Stimulated activated CD4-positive, alpha-beta T cell treated with anti-CD3 and anti-CD28 coated beads, TNF-alpha, amount 100 ng/mL, for 1 hour (primary cell): ENCODE data around the gene RUFY4.
"Not testable (repeated sequence)": the region's sequence is repeated elsewhere in the genome, so short reads cannot be mapped to it uniquely, and the experiment has no call there.

ENCODE experiments used
- DNase-seq, 3 donors: peaks; one replicate each; pipeline ENCODE4 v3.0.0-alpha.2; 2020; ENCODE audit warnings: low read depth in 3 of 3, low spot score in 1 of 3

The RUFY4 gene

GRCh38 chr2:218081063-218081462, 12.0 kb downstream of the RUFY4 start:
- no peak for DNase-seq

GRCh38 chr2:218081695-218082094, 12.6 kb downstream of the RUFY4 start:
- no peak for DNase-seq

- DNase-seq, result no peak
Measured at GRCh38 chr2:218082586-218083351, 13.7 kb downstream of the RUFY4 start.

- no peak for DNase-seq
Measured at GRCh38 chr2:218083352-218083676, 14.3 kb downstream of the RUFY4 start.

GRCh38 chr2:218086478-218086877, 17.4 kb downstream of the RUFY4 start:
- DNase-seq, result no peak

GRCh38 chr2:218089259-218089658, 20.2 kb downstream of the RUFY4 start:
- DNase-seq, result no peak

- DNase-seq, result no peak
Measured at GRCh38 chr2:218091746-218092145, 22.7 kb downstream of the RUFY4 start.

- no peak for DNase-seq
Measured at GRCh38 chr2:218093879-218094278, 24.8 kb downstream of the RUFY4 start.

- no peak for DNase-seq
Measured at GRCh38 chr2:218095853-218096252, 26.8 kb downstream of the RUFY4 start.

- no peak for DNase-seq
Measured at GRCh38 chr2:218097975-218098374, 28.9 kb downstream of the RUFY4 start.

GRCh38 chr2:218108834-218109233, 39.8 kb downstream of the RUFY4 start:
- DNase-seq, result not testable (repeated sequence)

GRCh38 chr2:218121789-218122188, 52.7 kb downstream of the RUFY4 start:
- not testable (repeated sequence) for DNase-seq

GRCh38 chr2:218122286-218122685, 53.2 kb downstream of the RUFY4 start:
- not testable (repeated sequence) for DNase-seq

- DNase-seq, result no peak
Measured at GRCh38 chr2:218123986-218124385, 54.9 kb downstream of the RUFY4 start.

GRCh38 chr2:218125095-218125494, 56.0 kb downstream of the RUFY4 start:
- DNase-seq, result no peak

GRCh38 chr2:218125626-218126080, 56.6 kb downstream of the RUFY4 start, which contains the start of gene CXCR2:
CXCR2 (plus strand) TSS chr2:218126028; CDS start chr2:218134802, 8,774 bp downstream.
- no peak for DNase-seq

- DNase-seq, result no peak
Measured at GRCh38 chr2:218127929-218128455, 58.9 kb downstream of the RUFY4 start.

- DNase-seq, result no peak
Measured at GRCh38 chr2:218128781-218129457, 59.9 kb downstream of the RUFY4 start.

- no peak for DNase-seq
Measured at GRCh38 chr2:218129458-218130135, 60.5 kb downstream of the RUFY4 start.

- DNase-seq, result no peak
Measured at GRCh38 chr2:218130377-218130776, 61.3 kb downstream of the RUFY4 start.

GRCh38 chr2:218130822-218131221, 61.8 kb downstream of the RUFY4 start:
- DNase-seq, result no peak

GRCh38 chr2:218137514-218137913, 68.5 kb downstream of the RUFY4 start:
- DNase-seq, result no peak
